Measurements from ENCODE around the gene AKIRIN2. TPM values are rescaled to one million over a fixed set of nuclear protein-coding genes. Genes with fewer than 3 reads are reported as not detected.

AKIRIN2 gene
- total and polyA plus RNA-seq, 10 of the 15 experiments (the other 5 are each of a cell fraction or from before 2014, with no cell fraction given): 12.7 to 82.2 (median 42.6) TPM

- no peak for TF ChIP-seq YY1 (IDR thresholded peaks at IDR 0.05; ENCODE audit: low read depth, low read length)
- no peak for TF ChIP-seq CBX3 (IDR thresholded peaks at IDR 0.05; ENCODE audit: borderline replicate concordance, low read depth)
- TF ChIP-seq ZNF592 (IDR thresholded peaks at IDR 0.05): no peak
- peak; percentile 55; the same call in 1 of the 2 replicates for TF ChIP-seq BMI1 (IDR thresholded peaks at IDR 0.05; ENCODE audit: borderline replicate concordance)
- TF ChIP-seq SUZ12 (IDR thresholded peaks at IDR 0.05; ENCODE audit: unreplicated experiment): no peak
- TF ChIP-seq TCF7 (IDR thresholded peaks at IDR 0.05; ENCODE audit: borderline replicate concordance): no peak
- no peak for TF ChIP-seq RBBP5 (conservative IDR thresholded peaks at IDR 0.05)
- no peak for TF ChIP-seq HDAC2 (IDR thresholded peaks at IDR 0.05)
- TF ChIP-seq CHD2 (IDR thresholded peaks at IDR 0.05; ENCODE audit: borderline replicate concordance, low read depth, low read length): no peak
- TF ChIP-seq TAF1 (IDR thresholded peaks at IDR 0.05; ENCODE audit: borderline replicate concordance, low read depth, low read length): no peak
- peak; percentile 69 for TF ChIP-seq NR2F1 (conservative IDR thresholded peaks at IDR 0.05)
- 0 out of 2 replicates have a peak, but pooled peaks have one; percentile 66 for TF ChIP-seq CBX5 (IDR thresholded peaks at IDR 0.05; ENCODE audit: low read depth)
- no peak for TF ChIP-seq ZNF207 (IDR thresholded peaks at IDR 0.05; ENCODE audit: borderline replicate concordance)
- TF ChIP-seq TCF12 (IDR thresholded peaks at IDR 0.05; ENCODE audit: low read depth, low read length): no peak; the same call in 1 of the 2 replicates
- peak; percentile 81 for TF ChIP-seq EED (IDR thresholded peaks at IDR 0.05; ENCODE audit: low read depth)
- TF ChIP-seq SUPT20H (IDR thresholded peaks at IDR 0.05; ENCODE audit: borderline replicate concordance, control insufficient read depth, low read depth, low read length): no peak
- no peak for TF ChIP-seq FOXK2 (IDR thresholded peaks at IDR 0.05)
- TF ChIP-seq POU2F2 (IDR thresholded peaks at IDR 0.05; ENCODE audit: borderline replicate concordance, low read depth, low read length): no peak
- TF ChIP-seq CHD4 (IDR thresholded peaks at IDR 0.05): no peak
- TF ChIP-seq ZNF217 (IDR thresholded peaks at IDR 0.05): 0 out of 2 replicates have a peak, but pooled peaks have one; percentile 17
- TF ChIP-seq MAX (IDR thresholded peaks at IDR 0.05; ENCODE audit: low read depth, low read length): no peak
- TF ChIP-seq RUNX3 (IDR thresholded peaks at IDR 0.05; ENCODE audit: low read length): peak; percentile 95
- no peak for TF ChIP-seq ETV6 (conservative IDR thresholded peaks at IDR 0.05 in 1 of 2, IDR thresholded peaks at IDR 0.05 in 1 of 2; ENCODE audit: borderline replicate concordance in 1 of 2, low read depth in 1 of 2)
- no peak for TF ChIP-seq POLR2AphosphoS5 (IDR thresholded peaks at IDR 0.05; ENCODE audit: low read length)
- no peak for TF ChIP-seq SMAD1 (IDR thresholded peaks at IDR 0.05; ENCODE audit: low read depth, partially characterized antibody)
- TF ChIP-seq CTCF (IDR thresholded peaks at IDR 0.05 in 2 of 3, conservative IDR thresholded peaks at IDR 0.05 in 1 of 3; ENCODE audit: control insufficient read depth in 2 of 3, extremely low read depth in 1 of 3, insufficient read depth in 1 of 3, low read depth in 3 of 3, low read length in 3 of 3): no peak
Measured at GRCh38 chr6:87682310-87682709, 19.7 kb downstream of the AKIRIN2 start (continued).

Measured in GM12878 (cell line).